Glutamatergic neuron (in vitro differentiated cells): ENCODE data around the gene PLBD2. TPM values are rescaled to one million over a fixed set of nuclear protein-coding genes. Genes with fewer than 3 reads are reported as not detected.

ENCODE experiments used
- DNase-seq: peaks from one replicate; pipeline ENCODE4 v3.0.0; 2022
- H3K27ac Mint-ChIP-seq: one replicate; pipeline ENCODE4 v1.8.0; 2020; ENCODE audit warnings: mild to moderate bottlenecking, mixed read lengths, inconsistent platforms; ENCODE audit not compliant: unreplicated experiment
- H3K27me3 Mint-ChIP-seq: one replicate; pipeline ENCODE4 v1.8.0; 2020; ENCODE audit warnings: mild to moderate bottlenecking, moderate library complexity, mixed read lengths, inconsistent platforms; ENCODE audit not compliant: unreplicated experiment
- H3K36me3 Mint-ChIP-seq: one replicate; pipeline ENCODE4 v1.8.0; 2020; ENCODE audit warnings: mild to moderate bottlenecking, mixed read lengths, inconsistent platforms; ENCODE audit not compliant: unreplicated experiment
- H3K4me1 Mint-ChIP-seq: one replicate; pipeline ENCODE4 v1.8.0; 2020; ENCODE audit warnings: mild to moderate bottlenecking, low read depth, mixed read lengths, inconsistent platforms; ENCODE audit not compliant: unreplicated experiment
- H3K4me3 Mint-ChIP-seq: one replicate; pipeline ENCODE4 v1.8.0; 2020; ENCODE audit warnings: mild to moderate bottlenecking, mixed read lengths, inconsistent platforms; ENCODE audit not compliant: unreplicated experiment
- H3K9me3 Mint-ChIP-seq: one replicate; pipeline ENCODE4 v1.8.0; 2020; ENCODE audit warnings: mild to moderate bottlenecking, moderate library complexity, mixed read lengths, inconsistent platforms; ENCODE audit not compliant: unreplicated experiment
- CTCF ChIP-seq: fragments of 200-600 bp; sonication (generic); IDR thresholded peaks from one replicate; pipeline ENCODE4 v1.5.0; 2021; ENCODE audit not compliant: partially characterized antibody, unreplicated experiment
- total RNA-seq: library from RNA; stranded (reverse); fragmentation: NEBNext Ultra II Directional; extraction: Animal tissue kit (Norgen Biotek cat#: 25700); gene quantifications from one replicate; pipeline ENCODE4 v1.2.1, GENCODE V29; 2021; ENCODE audit not compliant: unreplicated experiment

PLBD2 gene
- total RNA-seq, 1 donor from 2014 or later = 85.7 TPM

GRCh38 chr12:113369391-113369985, 11.1 kb downstream of the PLBD2 start:
- no peak overlapping the region for H3K27ac Mint-ChIP-seq
- no peaks in the 10 kb centered on the region for H3K4me1 Mint-ChIP-seq
- H3K36me3 Mint-ChIP-seq = peaks cover 5% of the 10 kb centered on the region
- peaks cover 2% of the 10 kb centered on the region for H3K27me3 Mint-ChIP-seq
- no peak for DNase-seq
- no peak for TF ChIP-seq CTCF
- H3K9me3 Mint-ChIP-seq = no peaks in the 10 kb centered on the region
- no peak overlapping the region for H3K4me3 Mint-ChIP-seq

- Mint-ChIP-seq H3K27ac (no peak overlapping the region), H3K36me3 (no peaks in the 10 kb centered on the region), H3K27me3 (peaks cover 2% of the 10 kb centered on the region), H3K9me3 (no peaks in the 10 kb centered on the region), H3K4me1 (no peaks in the 10 kb centered on the region), H3K4me3 (no peak overlapping the region)
- no peak for DNase-seq
- TF ChIP-seq CTCF = no peak
These were observed 12.7 kb downstream of the PLBD2 start for GRCh38 chr12:113370923-113371682.

- DNase-seq = no peak
- H3K36me3 Mint-ChIP-seq = no peaks in the 10 kb centered on the region
- no peak overlapping the region for H3K27ac Mint-ChIP-seq
- no peaks in the 10 kb centered on the region for H3K4me1 Mint-ChIP-seq
- H3K27me3 Mint-ChIP-seq = peaks cover 2% of the 10 kb centered on the region
- H3K4me3 Mint-ChIP-seq = no peak overlapping the region
- no peak for TF ChIP-seq CTCF
- no peaks in the 10 kb centered on the region for H3K9me3 Mint-ChIP-seq
These were observed 13.4 kb downstream of the PLBD2 start for GRCh38 chr12:113371808-113372207.

GRCh38 chr12:113372371-113372770, 14.0 kb downstream of the PLBD2 start:
- peaks cover 5% of the 10 kb centered on the region for H3K27me3 Mint-ChIP-seq
- H3K36me3 Mint-ChIP-seq = no peaks in the 10 kb centered on the region
- no peak for DNase-seq
- no peaks in the 10 kb centered on the region for H3K4me1 Mint-ChIP-seq
- no peaks in the 10 kb centered on the region for H3K9me3 Mint-ChIP-seq
- no peak overlapping the region for H3K4me3 Mint-ChIP-seq
- H3K27ac Mint-ChIP-seq = no peak overlapping the region
- no peak for TF ChIP-seq CTCF

- no peak for DNase-seq
- no peak for TF ChIP-seq CTCF
- Mint-ChIP-seq H3K4me1 (no peaks in the 10 kb centered on the region), H3K27me3 (peaks cover 5% of the 10 kb centered on the region), H3K27ac (no peak overlapping the region), H3K36me3 (no peaks in the 10 kb centered on the region), H3K9me3 (no peaks in the 10 kb centered on the region), H3K4me3 (no peak overlapping the region)
These were observed 15.1 kb downstream of the PLBD2 start for GRCh38 chr12:113373440-113373839.
